Heart right ventricle (tissue), 16 donors: ENCODE measurements around the gene ZFHX3. TPM values are rescaled to one million over a fixed set of nuclear protein-coding genes. Genes with fewer than 3 reads are reported as not detected.
A peak's percentile ranks its signal among the peaks of the same experiment; 100 is the strongest.

Source experiments
- ATAC-seq, 8 donors: fragments of 200-7000 bp; cut with Tn5 transposase; one replicate each; pipeline ENCODE4 v1.9.1; 2020; ENCODE audit warnings: mild to moderate bottlenecking in 8 of 8, moderate library complexity in 8 of 8, moderate number of reproducible peaks in 1 of 8
- DNase-seq, 2 donors: peaks; one replicate each; pipeline ENCODE4 v3.0.0-alpha.2; 2020
- H3K27ac ChIP-seq, 10 donors: fragments of 200-600 bp; sonication (generic) in 2 of 10; one replicate each; pipeline versions ENCODE4 v1.5.0 to v1.8.0; 2020 to 2022; ENCODE audit warnings: mild to moderate bottlenecking in 3 of 10
- H3K27me3 ChIP-seq, 7 donors: fragments of 200-600 bp; one replicate each; pipeline ENCODE4 v1.8.0; 2021 to 2022; ENCODE audit warnings: mild to moderate bottlenecking in 2 of 7
- H3K36me3 ChIP-seq, 9 donors: fragments of 200-600 bp; sonication (generic) in 1 of 9; one replicate each; pipeline versions ENCODE4 v1.5.0 to v1.8.0; 2020 to 2022; ENCODE audit warnings: mild to moderate bottlenecking in 2 of 9
- H3K4me1 ChIP-seq, 9 donors: fragments of 200-600 bp; sonication (generic) in 1 of 9; one replicate each; pipeline versions ENCODE4 v1.5.0 to v1.8.0; 2020 to 2022; ENCODE audit warnings: mild to moderate bottlenecking in 4 of 9
- H3K4me3 ChIP-seq, 10 donors: fragments of 200-600 bp; sonication (generic) in 2 of 10; one replicate each; pipeline versions ENCODE4 v1.5.0 to v1.8.0; 2020 to 2022; ENCODE audit warnings: mild to moderate bottlenecking in 7 of 10, moderate library complexity in 2 of 10
- H3K9me3 ChIP-seq, 11 donors: fragments of 200-600 bp in 10 of 11; sonication (generic) in 2 of 11; one replicate each; pipeline versions ENCODE4 v1.5.0 to v1.8.0; 2013 to 2022; ENCODE audit warnings: mild to moderate bottlenecking in 2 of 11, control low read depth in 1 of 11, moderate library complexity in 1 of 11
- WGBS, 2 donors: extraction: QIAGEN DNeasy Blood & Tissue Kit; methylation state at CpG; one replicate each; pipeline ENCODE4 v1.1.7; 2013; ENCODE audit warnings: inconsistent platforms in 1 of 2; 5-methylcytosine and 5-hydroxymethylcytosine counted together
- intact Hi-C, 10 donors: fragments of 100-400 bp; cut with DNase I; formaldehyde crosslinking; loops; one replicate each; pipeline versions ENCODE4 v1.11.1 to v1.14.2; 2022
- polyA plus RNA-seq, 2 donors: library from polyadenylated mRNA; stranded (reverse); fragments of 200-250 nt; gene quantifications; one replicate each; pipeline ENCODE4 v1.2.3, GENCODE V29; 2013
- total RNA-seq, 10 donors: library from RNA; stranded (reverse); fragmentation: NEBNext Ultra II Directional in 3 of 10; extraction: Animal tissue kit (Norgen Biotek cat#: 25700) in 3 of 10; gene quantifications; one replicate each; pipeline versions ENCODE4 v1.2.1 to v1.2.4, GENCODE V29; 2021 to 2023
- TF ChIP-seq, protein P1 (sequence below), 9 donors: fragments of 200-600 bp; sonication (generic) in 2 of 9; IDR thresholded peaks; one replicate each; pipeline versions ENCODE4 v1.5.0 to v1.8.0; 2021 to 2022; ENCODE audit warnings: antibody characterized with exemption in 9 of 9, mild to moderate bottlenecking in 5 of 9, moderate library complexity in 1 of 9
- donor health status: Arrhythmogenic right ventricular cardiomyopathy.
- donor health status: ischemic (EF 13 %, LVEDD 7.1; RV severe dilation, severe dysfunction).
- donor health status: healthy with polysubstance abuse.
- donor health status: DM: no; HTN: yes; CAD: no.
- donor health status: DM: no; HTN: no; CAD: no.
- donor health status: ischemic (EF 25% LVEDD 6.9; RV normal size, moderate dysfunction).
- donor health status: ischemic (EF 25% LVEDD 5.7; RV mildly dilated, moderate dysfunction).
- donor health status: healthy.
- donor health status: DM: yes; HTN: yes; CAD: no.
- donor health status: Ischemic cardiomyopathy.
- donor health status: ischemic (EF 35%, LVEDD 5.7; RV mildly dilated, moderate dysfunction).
- donor health status: nonischemic (EF 11% LVEDD 7.7; RV severe dilation, severe dysfunction).
- donor health status: DM: yes; HTN: yes; CAD: no.
- donor health status: PGD.
- donor health status: ischemic (EF 29% LVEDD 5.4; RV normal size, mild dysfunction).
- donor health status: nonischemic (EF 23%, LVEDD 6.1; RV moderate dilation, normal function).

Gene ZFHX3
- total and polyA plus RNA-seq, 12 donors: 1.6 to 15.2 (median 10.4) TPM

DNA sequence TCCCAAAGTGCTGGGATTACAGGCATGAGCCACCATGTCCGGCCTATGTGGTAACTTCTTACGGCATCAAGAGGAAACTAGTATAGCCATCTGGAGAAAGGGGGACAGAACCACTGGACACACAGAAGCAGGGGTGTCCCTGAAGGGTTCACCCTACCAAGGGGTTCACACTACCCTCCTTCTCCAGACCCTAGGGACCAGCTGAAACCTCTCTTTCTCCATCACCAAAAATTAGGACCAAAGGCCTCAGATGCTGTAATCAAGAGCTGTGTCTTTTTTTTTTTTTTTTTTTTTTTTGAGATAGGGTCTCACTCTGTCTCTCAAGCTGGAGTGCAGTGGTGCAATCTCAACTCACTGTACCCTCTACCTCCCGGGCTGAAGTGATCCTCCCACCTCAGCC lies 33.2 kb downstream of the ZFHX3 start:
- no peak overlapping the region for H3K27ac ChIP-seq
- WGBS, 2 donors: 95 to 97% methylated on average over 3 of the region's 3 CpGs
- H3K4me3 ChIP-seq: no peak overlapping the region
- TF ChIP-seq, protein P1, sequence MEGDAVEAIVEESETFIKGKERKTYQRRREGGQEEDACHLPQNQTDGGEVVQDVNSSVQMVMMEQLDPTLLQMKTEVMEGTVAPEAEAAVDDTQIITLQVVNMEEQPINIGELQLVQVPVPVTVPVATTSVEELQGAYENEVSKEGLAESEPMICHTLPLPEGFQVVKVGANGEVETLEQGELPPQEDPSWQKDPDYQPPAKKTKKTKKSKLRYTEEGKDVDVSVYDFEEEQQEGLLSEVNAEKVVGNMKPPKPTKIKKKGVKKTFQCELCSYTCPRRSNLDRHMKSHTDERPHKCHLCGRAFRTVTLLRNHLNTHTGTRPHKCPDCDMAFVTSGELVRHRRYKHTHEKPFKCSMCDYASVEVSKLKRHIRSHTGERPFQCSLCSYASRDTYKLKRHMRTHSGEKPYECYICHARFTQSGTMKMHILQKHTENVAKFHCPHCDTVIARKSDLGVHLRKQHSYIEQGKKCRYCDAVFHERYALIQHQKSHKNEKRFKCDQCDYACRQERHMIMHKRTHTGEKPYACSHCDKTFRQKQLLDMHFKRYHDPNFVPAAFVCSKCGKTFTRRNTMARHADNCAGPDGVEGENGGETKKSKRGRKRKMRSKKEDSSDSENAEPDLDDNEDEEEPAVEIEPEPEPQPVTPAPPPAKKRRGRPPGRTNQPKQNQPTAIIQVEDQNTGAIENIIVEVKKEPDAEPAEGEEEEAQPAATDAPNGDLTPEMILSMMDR (IDR thresholded peaks at IDR 0.05): no peak
- ATAC-seq: no peak
- H3K27me3 ChIP-seq: no peaks in the 10 kb centered on the region
- no peaks in the 10 kb centered on the region for H3K9me3 ChIP-seq
- H3K4me1 ChIP-seq: peaks cover 12 to 68% (median 35%) of the 10 kb centered on the region in 9 donors
- DNase-seq: no peak
- intact Hi-C loops: loop anchor here in 1 of 10 donors (5.0 kb wide), 1 partner anchor 1753 kb away; no protein-coding TSS in a partner anchor
- H3K36me3 ChIP-seq: no peaks in the 10 kb centered on the region

DNA sequence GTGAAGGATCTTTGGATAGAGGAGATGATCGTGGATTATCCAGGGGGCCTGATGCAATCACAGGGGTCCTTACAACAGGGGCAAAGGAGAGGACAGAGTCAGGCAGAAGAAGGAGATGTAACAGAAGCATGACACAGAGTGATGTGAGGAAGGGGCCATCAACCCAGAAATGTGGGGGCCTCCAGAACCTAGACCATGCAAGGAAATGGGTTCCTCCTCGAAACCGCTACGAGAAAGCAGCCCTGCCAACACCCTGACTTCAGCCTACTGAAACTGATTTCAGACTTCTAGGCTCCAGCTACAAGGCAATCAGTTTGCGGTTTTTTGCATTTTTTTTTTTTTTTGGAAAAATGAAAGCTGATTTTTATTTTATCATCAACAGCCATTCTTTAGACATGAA lies 34.0 kb downstream of the ZFHX3 start:
- no peaks in the 10 kb centered on the region for H3K27me3 ChIP-seq
- peaks cover 8 to 68% (median 27%) of the 10 kb centered on the region in 9 donors for H3K4me1 ChIP-seq
- H3K4me3 ChIP-seq: no peak overlapping the region
- no peaks in the 10 kb centered on the region for H3K9me3 ChIP-seq
- no peaks in the 10 kb centered on the region for H3K36me3 ChIP-seq
- no peak for ATAC-seq
- no peak overlapping the region for H3K27ac ChIP-seq
- intact Hi-C loops: no loop called here
- DNase-seq: no peak
- TF ChIP-seq, protein P1 (IDR thresholded peaks at IDR 0.05): no peak
- WGBS, 2 donors: 98% methylated on average over 5 of the region's 5 CpGs

DNA sequence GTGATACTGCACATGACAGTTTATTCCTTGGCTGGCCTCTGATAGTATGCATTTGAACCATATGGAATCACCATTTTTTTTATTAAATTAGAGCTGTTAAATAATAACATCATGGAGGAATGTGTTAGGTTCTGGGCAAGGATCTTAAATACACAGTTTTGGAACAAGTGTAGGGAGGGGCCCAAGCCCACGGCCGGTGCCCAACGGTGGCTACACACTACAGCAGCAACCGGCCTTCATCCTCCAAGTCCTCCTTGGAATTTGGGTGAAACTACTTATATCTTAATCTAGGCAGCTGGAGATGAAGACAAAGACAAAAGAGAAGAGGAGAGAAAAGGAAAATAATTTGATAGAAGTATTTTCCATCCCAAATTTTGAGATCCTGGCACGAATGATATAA lies 35.6 kb downstream of the ZFHX3 start:
- ATAC-seq (no peak), DNase-seq (no peak)
- Histone ChIP-seq H3K36me3 (no peaks in the 10 kb centered on the region), H3K4me1 (peaks cover 8 to 64% (median 22%) of the 10 kb centered on the region in 9 donors), H3K9me3 (no peaks in the 10 kb centered on the region), H3K4me3 (no peak overlapping the region), H3K27ac (no peak overlapping the region), H3K27me3 (no peaks in the 10 kb centered on the region)
- intact Hi-C loops: no loop called here
- 91 to 96% methylated on average over 5 of the region's 5 CpGs for WGBS, 2 donors
- TF ChIP-seq, protein P1 (IDR thresholded peaks at IDR 0.05): no peak

DNA sequence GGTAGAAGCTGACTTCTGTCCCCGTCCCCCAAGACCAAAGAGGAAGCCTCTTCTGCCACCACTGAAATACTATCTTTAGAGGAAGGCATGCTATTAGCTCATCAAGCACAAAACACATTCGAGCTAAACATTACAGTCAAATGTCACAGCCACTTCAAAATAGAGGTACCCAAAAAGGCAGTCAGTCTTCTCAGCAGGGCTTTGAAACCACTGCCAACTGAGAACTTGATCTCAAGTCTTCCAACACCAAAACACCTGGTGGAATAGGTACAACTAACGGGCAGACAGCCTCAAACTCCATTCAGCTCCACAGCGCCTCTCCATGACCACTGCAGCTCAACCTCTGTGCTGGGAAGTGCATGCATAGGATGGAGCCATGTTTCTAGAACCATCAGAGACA lies 36.0 kb downstream of the ZFHX3 start:
- TF ChIP-seq, protein P1 (IDR thresholded peaks at IDR 0.05): no peak
- no peaks in the 10 kb centered on the region for H3K36me3 ChIP-seq
- H3K9me3 ChIP-seq: no peaks in the 10 kb centered on the region
- no peak overlapping the region for H3K27ac ChIP-seq
- DNase-seq (no peak), ATAC-seq (peak in 2 of 8 donors; percentile 42 to 49)
- peaks cover 8 to 60% (median 22%) of the 10 kb centered on the region in 9 donors for H3K4me1 ChIP-seq
- H3K4me3 ChIP-seq: no peak overlapping the region
- intact Hi-C loops: no loop called here
- 62 to 72% methylated on average over 4 of the region's 4 CpGs for WGBS, 2 donors
- no peaks in the 10 kb centered on the region for H3K27me3 ChIP-seq
